Cardiac muscle cell (in vitro differentiated cells and primary cell): ENCODE measurements around the gene LHFPL6. TPM values are rescaled to one million over a fixed set of nuclear protein-coding genes. Genes with fewer than 3 reads are reported as not detected.
"Not testable (repeated sequence)": the region's sequence is repeated elsewhere in the genome, so short reads cannot be mapped to it uniquely, and the experiment has no call there.

Source experiments
- DNase-seq, 2 donors: peaks; one replicate each; pipeline versions ENCODE4 v3.0.0 to v3.0.0-alpha.2; 2010 to 2017; ENCODE audit warnings: low read depth in 1 of 2, low spot score in 1 of 2
- H3K27ac ChIP-seq: fragments of 200-600 bp; sonication (generic); 2 replicates; pipeline ENCODE4 v1.5.1; 2016
- H3K27me3 ChIP-seq: fragments of 200-600 bp; sonication (generic); 2 replicates; pipeline ENCODE4 v1.6.0; 2016; ENCODE audit warnings: control low read depth
- H3K36me3 ChIP-seq: fragments of 200-600 bp; sonication (generic); 2 replicates; pipeline ENCODE4 v1.5.1; 2016; ENCODE audit warnings: control low read depth
- H3K4me1 ChIP-seq: fragments of 200-600 bp; sonication (generic); 2 replicates; pipeline ENCODE4 v1.8.1; 2017; ENCODE audit warnings: low read depth, mild to moderate bottlenecking, mixed run types
- H3K4me3 ChIP-seq: fragments of 200-600 bp; sonication (generic); 2 replicates; pipeline ENCODE4 v1.5.1; 2016; ENCODE audit warnings: mild to moderate bottlenecking
- H3K9me3 ChIP-seq: fragments of 200-600 bp; sonication (generic); 2 replicates; pipeline ENCODE4 v1.5.1; 2017; ENCODE audit warnings: low read depth, mild to moderate bottlenecking, control low read depth
- CTCF ChIP-seq: IDR thresholded peaks from 2 replicates; pipeline ENCODE4 v1.5.1; 2012; ENCODE audit warnings: low read depth, mild to moderate bottlenecking, low read length
- polyA plus RNA-seq: library from polyadenylated mRNA; unstranded; fragments of >200 nt; fragmentation: Nextera tagmentation; extraction: Ambion mirVana; gene quantifications from 2 replicates; pipeline ENCODE4 v1.2.1, GENCODE V29; 2016
- total RNA-seq: library from RNA; depleted of rRNA; stranded (reverse); fragments of >200 nt; gene quantifications from 2 replicates; pipeline ENCODE4 v1.2.3, GENCODE V29; 2016

LHFPL6 gene
- total and polyA plus RNA-seq, 2 experiments from 2014 or later = 10.0 to 19.2 TPM

GRCh38 chr13:39350461-39350881, 252.5 kb downstream of the LHFPL6 start:
- no peak overlapping the region for H3K27ac ChIP-seq
- DNase-seq = peak; percentile 25 to 37
- H3K9me3 ChIP-seq = no peaks in the 10 kb centered on the region
- no peak overlapping the region for H3K4me3 ChIP-seq
- no peaks in the 10 kb centered on the region for H3K27me3 ChIP-seq
- TF ChIP-seq CTCF = no peak
- H3K36me3 ChIP-seq = no peaks in the 10 kb centered on the region
- H3K4me1 ChIP-seq = peaks cover 27% of the 10 kb centered on the region

- no peaks in the 10 kb centered on the region for H3K9me3 ChIP-seq
- no peaks in the 10 kb centered on the region for H3K27me3 ChIP-seq
- DNase-seq = no peak
- H3K27ac ChIP-seq = no peak overlapping the region
- TF ChIP-seq CTCF = no peak
- H3K4me1 ChIP-seq = peaks cover 27% of the 10 kb centered on the region
- no peaks in the 10 kb centered on the region for H3K36me3 ChIP-seq
- H3K4me3 ChIP-seq = no peak overlapping the region
Measured at GRCh38 chr13:39349391-39349960, 253.5 kb downstream of the LHFPL6 start.

GRCh38 chr13:39347926-39348901, 254.8 kb downstream of the LHFPL6 start:
- no peaks in the 10 kb centered on the region for H3K27me3 ChIP-seq
- DNase-seq = peak in 1 of 2 donors; percentile 55

GRCh38 chr13:39345982-39346381, 257.0 kb downstream of the LHFPL6 start:
- peaks cover 27% of the 10 kb centered on the region for H3K4me1 ChIP-seq
- no peak for DNase-seq
- H3K9me3 ChIP-seq = no peaks in the 10 kb centered on the region
- no peak for TF ChIP-seq CTCF
- H3K4me3 ChIP-seq = no peak overlapping the region
- H3K27me3 ChIP-seq = no peaks in the 10 kb centered on the region
- H3K36me3 ChIP-seq = no peaks in the 10 kb centered on the region
- H3K27ac ChIP-seq = no peak overlapping the region

More at GRCh38 chr13:39347926-39348901, 254.8 kb downstream of the LHFPL6 start:
- no peak for TF ChIP-seq CTCF
- H3K9me3 ChIP-seq = no peaks in the 10 kb centered on the region
- peaks cover 27% of the 10 kb centered on the region for H3K4me1 ChIP-seq
- H3K36me3 ChIP-seq = no peaks in the 10 kb centered on the region
- no peak overlapping the region for H3K27ac ChIP-seq
- no peak overlapping the region for H3K4me3 ChIP-seq

- no peaks in the 10 kb centered on the region for H3K27me3 ChIP-seq
- H3K4me3 ChIP-seq = no peak overlapping the region
- no peaks in the 10 kb centered on the region for H3K36me3 ChIP-seq
- no peak for TF ChIP-seq CTCF
- H3K4me1 ChIP-seq = peaks cover 3% of the 10 kb centered on the region
- H3K9me3 ChIP-seq = no peaks in the 10 kb centered on the region
- H3K27ac ChIP-seq = no peak overlapping the region
- DNase-seq = no peak
Measured at GRCh38 chr13:39341251-39341650, 261.7 kb downstream of the LHFPL6 start.

GRCh38 chr13:39338114-39338513, 264.9 kb downstream of the LHFPL6 start:
- H3K27ac ChIP-seq, H3K27me3 ChIP-seq, H3K9me3 ChIP-seq, DNase-seq, H3K4me3 ChIP-seq, H3K4me1 ChIP-seq, H3K36me3 ChIP-seq: not testable (repeated sequence)
